AG04450 (cell line): ENCODE measurements around the gene S100A14. TPM values are rescaled to one million over a fixed set of nuclear protein-coding genes. Genes with fewer than 3 reads are reported as not detected.

ENCODE experiments used
- CTCF ChIA-PET: fragments of 300-600, 350-600 bp; formaldehyde crosslinking; extraction: SDS; loops from one replicate; lab custom pipeline; 2022; ENCODE audit warnings: antibody characterized with exemption, inconsistent platforms; lab: Charles Lee
- POLR2A ChIA-PET: fragments of 350-600 bp; formaldehyde crosslinking; extraction: SDS; loops from one replicate; lab custom pipeline; 2021; ENCODE audit warnings: antibody characterized with exemption, inconsistent platforms; lab: Yijun Ruan, JAX
- DNase-seq: peaks from one replicate; pipeline ENCODE4 v3.0.0-alpha.2; 2011; ENCODE audit warnings: low read depth, low spot score
- H3K27ac ChIP-seq: one replicate; pipeline ENCODE4 v1.5.1; 2012; ENCODE audit warnings: low read depth, low read length, control low read depth
- H3K27me3 ChIP-seq: one replicate; pipeline ENCODE4 v1.6.0; 2012; ENCODE audit warnings: low read length; ENCODE audit not compliant: control insufficient read depth, insufficient read depth
- H3K4me3 ChIP-seq: 2 replicates; pipeline ENCODE4 v1.5.1; 2011; ENCODE audit warnings: mild to moderate bottlenecking, low read depth, low read length, control low read depth
- H3K9me3 ChIP-seq: 2 replicates; pipeline ENCODE4 v1.5.1; 2012; ENCODE audit warnings: low read length; ENCODE audit not compliant: control insufficient read depth, insufficient read depth
- polyA plus RNA-seq: library from polyadenylated mRNA; depleted of rRNA; stranded (reverse); fragments of >200 nt; gene quantifications from 2 replicates; pipeline ENCODE4 v1.2.3, GENCODE V29; 2011
- TF ChIP-seq, protein P1 (sequence below): IDR thresholded peaks from 2 replicates; pipeline ENCODE4 v1.5.1; 2011; ENCODE audit warnings: low read depth, low read length, control low read depth, inconsistent platforms

The S100A14 gene
- polyA plus RNA-seq, 1 experiment = not detected

DNA sequence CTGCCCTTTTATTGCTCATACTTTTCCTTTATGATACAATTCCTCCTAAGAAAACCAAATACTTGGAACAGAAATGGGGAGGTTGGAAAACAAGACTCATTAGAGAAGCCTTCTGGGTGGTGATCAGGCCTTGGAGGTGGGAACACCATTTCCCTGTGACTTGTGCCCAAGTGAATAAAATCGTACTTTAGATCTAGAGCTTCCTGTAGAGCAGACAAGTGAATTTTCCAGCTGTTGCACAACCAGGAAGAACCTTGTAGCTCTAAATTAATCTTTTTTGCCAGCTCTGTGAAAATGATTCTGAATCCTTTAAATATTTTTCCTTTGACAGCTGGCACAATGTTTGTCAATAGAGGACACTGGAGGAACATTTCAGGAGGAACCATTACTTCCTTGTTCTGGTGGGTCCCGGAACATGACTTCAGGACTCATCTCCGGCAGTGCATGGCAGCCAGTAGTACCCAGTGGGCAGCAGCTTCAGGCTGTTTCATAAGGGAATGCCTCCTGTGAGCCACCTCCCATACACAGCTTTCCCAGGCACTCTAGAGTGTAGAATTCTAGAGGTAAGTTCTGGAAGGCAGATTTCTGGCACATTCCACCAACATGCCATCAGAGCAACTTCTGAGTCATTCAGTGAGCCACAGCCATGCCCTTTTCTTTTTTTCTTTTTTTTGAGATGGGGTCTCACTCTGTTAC is 36.8 kb upstream of the S100A14 start:
- DNase-seq = no peak
- CTCF ChIA-PET = interaction anchor here (1.6 to 2.6 kb wide), 3 partner anchors 25 to 142 kb away, joined by 5 to 13 read pairs (median 10); partner anchors contain the start of gene S100A13
- POLR2A ChIA-PET = interaction anchor here (1.2 to 1.6 kb wide), 2 partner anchors 15 to 19 kb away, joined by 3 to 9 read pairs; partner anchors contain the start of gene CHTOP

DNA sequence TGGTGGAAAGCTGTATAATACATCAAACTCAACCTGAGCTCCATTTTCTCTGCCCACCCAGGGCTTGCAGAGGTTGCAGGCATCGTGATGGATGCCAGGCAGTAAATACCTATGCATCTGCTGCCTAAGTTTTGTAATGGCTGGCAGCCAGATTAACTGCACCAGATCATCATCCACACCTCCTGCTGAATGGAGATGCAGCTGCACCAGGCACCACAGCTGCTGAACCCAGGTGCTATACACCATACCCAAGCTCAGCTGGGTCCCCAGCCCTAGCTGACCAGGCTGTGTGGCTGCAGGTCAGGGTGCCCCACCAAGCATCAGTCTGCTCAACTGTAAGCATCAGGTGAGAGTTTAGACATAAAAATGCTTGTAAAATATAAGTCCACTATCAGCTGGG is 35.6 kb upstream of the S100A14 start:
- CTCF ChIA-PET = interaction anchor here (0.5 to 2.6 kb wide), 5 partner anchors 24 to 164 kb away, joined by 3 to 13 read pairs (median 5); partner anchors contain the start of gene S100A13
- TF ChIP-seq, protein P1, sequence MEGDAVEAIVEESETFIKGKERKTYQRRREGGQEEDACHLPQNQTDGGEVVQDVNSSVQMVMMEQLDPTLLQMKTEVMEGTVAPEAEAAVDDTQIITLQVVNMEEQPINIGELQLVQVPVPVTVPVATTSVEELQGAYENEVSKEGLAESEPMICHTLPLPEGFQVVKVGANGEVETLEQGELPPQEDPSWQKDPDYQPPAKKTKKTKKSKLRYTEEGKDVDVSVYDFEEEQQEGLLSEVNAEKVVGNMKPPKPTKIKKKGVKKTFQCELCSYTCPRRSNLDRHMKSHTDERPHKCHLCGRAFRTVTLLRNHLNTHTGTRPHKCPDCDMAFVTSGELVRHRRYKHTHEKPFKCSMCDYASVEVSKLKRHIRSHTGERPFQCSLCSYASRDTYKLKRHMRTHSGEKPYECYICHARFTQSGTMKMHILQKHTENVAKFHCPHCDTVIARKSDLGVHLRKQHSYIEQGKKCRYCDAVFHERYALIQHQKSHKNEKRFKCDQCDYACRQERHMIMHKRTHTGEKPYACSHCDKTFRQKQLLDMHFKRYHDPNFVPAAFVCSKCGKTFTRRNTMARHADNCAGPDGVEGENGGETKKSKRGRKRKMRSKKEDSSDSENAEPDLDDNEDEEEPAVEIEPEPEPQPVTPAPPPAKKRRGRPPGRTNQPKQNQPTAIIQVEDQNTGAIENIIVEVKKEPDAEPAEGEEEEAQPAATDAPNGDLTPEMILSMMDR = no peak
- no peak for DNase-seq
- Histone ChIP-seq H3K27me3 (no peaks in the 10 kb centered on the region), H3K27ac (no peak overlapping the region), H3K4me3 (no peak overlapping the region), H3K9me3 (no peaks in the 10 kb centered on the region)
- POLR2A ChIA-PET = interaction anchor here (0.6 to 1.4 kb wide), 2 partner anchors 17 to 25 kb away, joined by 3 to 7 read pairs; partner anchors contain the start of gene S100A13

More for the DNA sequence above, 36.8 kb upstream of the S100A14 start:
- H3K27me3 ChIP-seq = no peaks in the 10 kb centered on the region
- H3K4me3 ChIP-seq = no peak overlapping the region
- no peak overlapping the region for H3K27ac ChIP-seq
- H3K9me3 ChIP-seq = no peaks in the 10 kb centered on the region
- TF ChIP-seq, protein P1 = no peak

DNA sequence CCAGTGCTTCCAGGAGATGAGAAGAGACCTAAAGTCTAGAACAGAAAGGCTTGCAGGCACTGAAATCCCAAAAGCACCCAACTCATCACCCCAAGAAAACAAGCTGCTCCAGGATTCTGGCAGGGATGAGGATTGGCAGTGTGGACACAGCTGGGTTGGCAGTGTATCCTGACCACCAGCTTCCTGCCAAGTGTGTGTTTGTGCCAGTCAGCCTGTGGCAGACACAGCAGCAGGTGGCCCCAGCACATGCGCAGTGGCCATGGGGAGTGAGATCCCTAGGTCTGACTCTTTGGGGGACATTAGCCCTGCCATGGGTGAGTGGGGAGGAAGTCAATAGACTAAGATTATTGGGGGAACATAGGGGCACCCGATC is 33.7 kb upstream of the S100A14 start:
- no peak for DNase-seq
- TF ChIP-seq, protein P1 = no peak
- H3K4me3 ChIP-seq = no peak overlapping the region
- CTCF ChIA-PET = no interaction called here
- no peak overlapping the region for H3K27ac ChIP-seq
- POLR2A ChIA-PET = interaction anchor here (0.6 to 1.4 kb wide), 3 partner anchors 16 to 362 kb away, joined by 4 to 9 read pairs (median 5); partner anchors contain the start of gene CHTOP
- H3K27me3 ChIP-seq = no peaks in the 10 kb centered on the region
- H3K9me3 ChIP-seq = no peaks in the 10 kb centered on the region

DNA sequence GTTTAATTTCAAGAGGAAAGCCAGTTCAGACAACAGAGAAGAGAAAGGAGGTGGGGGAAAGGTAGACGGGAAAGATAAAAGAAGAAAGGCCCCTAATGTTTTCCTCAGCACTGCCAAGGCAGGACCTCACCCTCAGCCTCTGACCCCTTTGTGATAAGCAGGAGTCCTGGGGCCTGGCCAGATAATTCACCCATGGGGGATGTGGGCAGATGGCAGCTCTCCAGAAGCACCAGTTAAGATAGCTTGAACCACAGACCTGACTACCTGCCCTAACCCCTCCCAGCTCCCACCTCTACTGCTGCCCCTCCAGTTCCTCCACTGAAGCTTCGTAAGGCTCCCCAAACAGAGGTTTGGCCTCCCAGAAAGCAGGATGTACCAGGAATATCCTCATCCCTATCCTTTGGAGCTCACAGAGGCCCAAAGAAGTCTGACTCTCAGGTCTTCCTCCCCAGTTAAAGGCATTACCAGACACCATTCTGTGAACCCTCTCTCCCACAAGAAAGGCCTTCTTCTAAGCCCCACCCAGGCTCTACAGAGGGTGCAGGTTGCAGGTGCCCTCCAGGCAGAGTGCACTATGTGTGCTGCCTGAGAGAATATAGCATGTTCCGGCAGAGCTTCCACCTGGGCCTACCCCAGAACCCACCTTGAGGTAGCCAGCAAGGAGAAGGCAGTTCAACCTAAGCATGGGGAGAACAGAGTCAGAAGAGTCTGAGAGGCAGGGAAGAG is 33.2 kb upstream of the S100A14 start:
- DNase-seq = no peak
- TF ChIP-seq, protein P1 = no peak
- ChIA-PET POLR2A (interaction anchor here (0.6 to 2.7 kb wide), 4 partner anchors 15 to 362 kb away, joined by 4 to 9 read pairs (median 6); partner anchors contain the start of genes CHTOP and S100A13), CTCF (no interaction called here)
- Histone ChIP-seq H3K27ac (no peak overlapping the region), H3K27me3 (no peaks in the 10 kb centered on the region), H3K4me3 (no peak overlapping the region), H3K9me3 (no peaks in the 10 kb centered on the region)
